Heart right ventricle (tissue), 16 donors: ENCODE results near the gene LLPH. TPM values are rescaled to one million over a fixed set of nuclear protein-coding genes. Genes with fewer than 3 reads are reported as not detected.

Source experiments
- ATAC-seq, 8 donors: fragments of 200-7000 bp; cut with Tn5 transposase; one replicate each; pipeline ENCODE4 v1.9.1; 2020; ENCODE audit warnings: mild to moderate bottlenecking in 8 of 8, moderate library complexity in 8 of 8, moderate number of reproducible peaks in 1 of 8
- DNase-seq, 2 donors: peaks; one replicate each; pipeline ENCODE4 v3.0.0-alpha.2; 2020
- H3K27ac ChIP-seq, 10 donors: fragments of 200-600 bp; sonication (generic) in 2 of 10; one replicate each; pipeline versions ENCODE4 v1.5.0 to v1.8.0; 2020 to 2022; ENCODE audit warnings: mild to moderate bottlenecking in 3 of 10
- H3K27me3 ChIP-seq, 7 donors: fragments of 200-600 bp; one replicate each; pipeline ENCODE4 v1.8.0; 2021 to 2022; ENCODE audit warnings: mild to moderate bottlenecking in 2 of 7
- H3K36me3 ChIP-seq, 9 donors: fragments of 200-600 bp; sonication (generic) in 1 of 9; one replicate each; pipeline versions ENCODE4 v1.5.0 to v1.8.0; 2020 to 2022; ENCODE audit warnings: mild to moderate bottlenecking in 2 of 9
- H3K4me1 ChIP-seq, 9 donors: fragments of 200-600 bp; sonication (generic) in 1 of 9; one replicate each; pipeline versions ENCODE4 v1.5.0 to v1.8.0; 2020 to 2022; ENCODE audit warnings: mild to moderate bottlenecking in 4 of 9
- H3K4me3 ChIP-seq, 10 donors: fragments of 200-600 bp; sonication (generic) in 2 of 10; one replicate each; pipeline versions ENCODE4 v1.5.0 to v1.8.0; 2020 to 2022; ENCODE audit warnings: mild to moderate bottlenecking in 7 of 10, moderate library complexity in 2 of 10
- H3K9me3 ChIP-seq, 11 donors: fragments of 200-600 bp in 10 of 11; sonication (generic) in 2 of 11; one replicate each; pipeline versions ENCODE4 v1.5.0 to v1.8.0; 2013 to 2022; ENCODE audit warnings: mild to moderate bottlenecking in 2 of 11, control low read depth in 1 of 11, moderate library complexity in 1 of 11
- CTCF ChIP-seq, 9 donors: fragments of 200-600 bp; sonication (generic) in 2 of 9; IDR thresholded peaks; one replicate each; pipeline versions ENCODE4 v1.5.0 to v1.8.0; 2021 to 2022; ENCODE audit warnings: antibody characterized with exemption in 9 of 9, mild to moderate bottlenecking in 5 of 9, moderate library complexity in 1 of 9
- WGBS, 2 donors: extraction: QIAGEN DNeasy Blood & Tissue Kit; methylation state at CpG; one replicate each; pipeline ENCODE4 v1.1.7; 2013; ENCODE audit warnings: inconsistent platforms in 1 of 2; 5-methylcytosine and 5-hydroxymethylcytosine counted together
- intact Hi-C, 10 donors: fragments of 100-400 bp; cut with DNase I; formaldehyde crosslinking; loops; one replicate each; pipeline versions ENCODE4 v1.11.1 to v1.14.2; 2022
- polyA plus RNA-seq, 2 donors: library from polyadenylated mRNA; stranded (reverse); fragments of 200-250 nt; gene quantifications; one replicate each; pipeline ENCODE4 v1.2.3, GENCODE V29; 2013
- total RNA-seq, 10 donors: library from RNA; stranded (reverse); fragmentation: NEBNext Ultra II Directional in 3 of 10; extraction: Animal tissue kit (Norgen Biotek cat#: 25700) in 3 of 10; gene quantifications; one replicate each; pipeline versions ENCODE4 v1.2.1 to v1.2.4, GENCODE V29; 2021 to 2023
- donor health status: Arrhythmogenic right ventricular cardiomyopathy.
- donor health status: ischemic (EF 13 %, LVEDD 7.1; RV severe dilation, severe dysfunction).
- donor health status: healthy with polysubstance abuse.
- donor health status: DM: no; HTN: yes; CAD: no.
- donor health status: DM: no; HTN: no; CAD: no.
- donor health status: ischemic (EF 25% LVEDD 6.9; RV normal size, moderate dysfunction).
- donor health status: ischemic (EF 25% LVEDD 5.7; RV mildly dilated, moderate dysfunction).
- donor health status: healthy.
- donor health status: DM: yes; HTN: yes; CAD: no.
- donor health status: Ischemic cardiomyopathy.
- donor health status: ischemic (EF 35%, LVEDD 5.7; RV mildly dilated, moderate dysfunction).
- donor health status: nonischemic (EF 11% LVEDD 7.7; RV severe dilation, severe dysfunction).
- donor health status: DM: yes; HTN: yes; CAD: no.
- donor health status: PGD.
- donor health status: ischemic (EF 29% LVEDD 5.4; RV normal size, mild dysfunction).
- donor health status: nonischemic (EF 23%, LVEDD 6.1; RV moderate dilation, normal function).

LLPH gene
- total and polyA plus RNA-seq, 12 donors = 9.7 to 35.9 (median 18.9) TPM

- WGBS, 2 donors = 91 to 97% methylated on average over 1 of the region's 1 CpG
- Histone ChIP-seq H3K9me3 (peaks cover 0 to 20% (median 5%) of the 10 kb centered on the region in 11 donors), H3K4me3 (no peak overlapping the region), H3K36me3 (no peaks in the 10 kb centered on the region), H3K27me3 (peaks cover 0 to 18% (median 0%) of the 10 kb centered on the region in 7 donors), H3K27ac (no peak overlapping the region), H3K4me1 (no peaks in the 10 kb centered on the region)
- intact Hi-C loops = loop anchor here in 2 of 10 donors (10.0 kb wide), 2 partner anchors 98 to 778 kb away; no protein-coding TSS in a partner anchor
- TF ChIP-seq CTCF (IDR thresholded peaks at IDR 0.05) = no peak
- ATAC-seq (no peak), DNase-seq (no peak)
These were observed 47.8 kb downstream of the LLPH start for GRCh38 chr12:66082744-66083143.

- H3K36me3 ChIP-seq = no peaks in the 10 kb centered on the region
- no peak overlapping the region for H3K4me3 ChIP-seq
- peaks cover 0 to 20% (median 5%) of the 10 kb centered on the region in 11 donors for H3K9me3 ChIP-seq
- peaks cover 0 to 15% (median 0%) of the 10 kb centered on the region in 7 donors for H3K27me3 ChIP-seq
- no peak overlapping the region for H3K27ac ChIP-seq
- 82 to 83% methylated on average over 4 of the region's 4 CpGs for WGBS, 2 donors
- intact Hi-C loops = loop anchor here in 2 of 10 donors (10.0 kb wide), 2 partner anchors 96 to 776 kb away; no protein-coding TSS in a partner anchor
- no peaks in the 10 kb centered on the region for H3K4me1 ChIP-seq
- no peak for TF ChIP-seq CTCF (IDR thresholded peaks at IDR 0.05)
- DNase-seq (no peak), ATAC-seq (no peak)
These were observed 49.8 kb downstream of the LLPH start for GRCh38 chr12:66080791-66081190.

GRCh38 chr12:66077542-66077941, 53.0 kb downstream of the LLPH start:
- TF ChIP-seq CTCF (IDR thresholded peaks at IDR 0.05) = no peak
- H3K9me3 ChIP-seq = peaks cover 0 to under 1% (median 0%) of the 10 kb centered on the region in 11 donors
- 89 to 97% methylated on average over 1 of the region's 1 CpG for whole genome bisulfite sequencing, 2 donors
- H3K36me3 ChIP-seq = no peaks in the 10 kb centered on the region
- peaks cover 0 to 16% (median 0%) of the 10 kb centered on the region in 7 donors for H3K27me3 ChIP-seq
- no peak overlapping the region for H3K4me3 ChIP-seq
- DNase-seq (no peak), ATAC-seq (no peak)
- H3K27ac ChIP-seq = no peak overlapping the region
- intact Hi-C loops = no loop called here
- H3K4me1 ChIP-seq = peaks cover 0 to 1% (median 0%) of the 10 kb centered on the region in 9 donors

GRCh38 chr12:66074561-66074960, 56.0 kb downstream of the LLPH start:
- no peak for TF ChIP-seq CTCF (IDR thresholded peaks at IDR 0.05)
- no peak for DNase-seq
- Histone ChIP-seq H3K27me3 (peaks cover 0 to 12% (median 0%) of the 10 kb centered on the region in 7 donors), H3K4me1 (peaks cover 0 to 16% (median 0%) of the 10 kb centered on the region in 9 donors), H3K9me3 (no peaks in the 10 kb centered on the region), H3K36me3 (no peaks in the 10 kb centered on the region), H3K4me3 (no peak overlapping the region), H3K27ac (no peak overlapping the region)
- ATAC-seq = no peak
- 66 to 72% methylated on average over 2 of the region's 2 CpGs for WGBS, 2 donors
- intact Hi-C loops = no loop called here
